ENCODE measurements around the gene AP3D1. TPM values are rescaled to one million over a fixed set of nuclear protein-coding genes. Genes with fewer than 3 reads are reported as not detected.

Gene AP3D1
- total RNA-seq, 1 donor from 2014 or later = 109 TPM

DNA sequence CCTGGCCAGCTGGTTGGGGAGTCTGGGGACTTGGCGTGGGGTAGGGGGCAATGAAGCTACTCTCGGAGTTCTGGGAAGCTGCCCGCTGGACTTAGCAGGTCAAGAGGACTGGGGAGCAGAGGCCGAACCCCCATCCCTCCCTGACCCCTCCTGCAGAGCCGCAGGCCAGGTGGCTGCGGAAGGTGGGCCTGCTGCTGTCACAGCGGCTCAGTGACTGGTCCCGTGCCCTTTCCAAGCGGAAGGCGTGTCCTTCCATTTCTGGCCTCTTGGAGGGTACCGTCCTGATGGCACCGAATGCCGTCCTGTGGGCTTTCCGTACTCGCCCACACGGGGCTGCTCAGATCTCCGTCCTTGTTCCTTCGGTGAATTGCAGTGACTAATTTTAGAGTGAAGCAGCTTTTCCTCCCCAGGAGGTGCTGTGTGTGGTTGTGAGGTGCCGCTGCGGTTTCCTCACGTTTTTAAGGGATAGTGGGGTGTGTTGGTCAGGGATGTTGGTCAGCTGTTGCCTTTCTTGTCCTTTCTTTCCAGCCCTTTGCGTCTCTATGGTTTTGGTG lies 33.1 kb upstream of the AP3D1 start:
- intact Hi-C loops (cut with micrococcal nuclease) = no loop called here
- Mint-ChIP-seq H3K9me3 (no peaks in the 10 kb centered on the region), H3K4me3 (no peak overlapping the region), H3K27me3 (no peaks in the 10 kb centered on the region), H3K36me3 (ENCODE audit: low read depth) (peaks cover 69% of the 10 kb centered on the region), H3K27ac (peak overlapping the region; percentile 24), H3K4me1 (peaks cover 64% of the 10 kb centered on the region)
- TF ChIP-seq, protein P1, sequence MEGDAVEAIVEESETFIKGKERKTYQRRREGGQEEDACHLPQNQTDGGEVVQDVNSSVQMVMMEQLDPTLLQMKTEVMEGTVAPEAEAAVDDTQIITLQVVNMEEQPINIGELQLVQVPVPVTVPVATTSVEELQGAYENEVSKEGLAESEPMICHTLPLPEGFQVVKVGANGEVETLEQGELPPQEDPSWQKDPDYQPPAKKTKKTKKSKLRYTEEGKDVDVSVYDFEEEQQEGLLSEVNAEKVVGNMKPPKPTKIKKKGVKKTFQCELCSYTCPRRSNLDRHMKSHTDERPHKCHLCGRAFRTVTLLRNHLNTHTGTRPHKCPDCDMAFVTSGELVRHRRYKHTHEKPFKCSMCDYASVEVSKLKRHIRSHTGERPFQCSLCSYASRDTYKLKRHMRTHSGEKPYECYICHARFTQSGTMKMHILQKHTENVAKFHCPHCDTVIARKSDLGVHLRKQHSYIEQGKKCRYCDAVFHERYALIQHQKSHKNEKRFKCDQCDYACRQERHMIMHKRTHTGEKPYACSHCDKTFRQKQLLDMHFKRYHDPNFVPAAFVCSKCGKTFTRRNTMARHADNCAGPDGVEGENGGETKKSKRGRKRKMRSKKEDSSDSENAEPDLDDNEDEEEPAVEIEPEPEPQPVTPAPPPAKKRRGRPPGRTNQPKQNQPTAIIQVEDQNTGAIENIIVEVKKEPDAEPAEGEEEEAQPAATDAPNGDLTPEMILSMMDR (IDR thresholded peaks at IDR 0.05) = no peak
- ATAC-seq (ENCODE audit: low read depth) (no peak), DNase-seq (no peak)
- POLR2A ChIA-PET = interaction anchor here (1.4 kb wide), 1 partner anchor 15 kb away, joined by 4 read pairs; no protein-coding TSS in a partner anchor
- CTCF ChIA-PET = no interaction called here

DNA sequence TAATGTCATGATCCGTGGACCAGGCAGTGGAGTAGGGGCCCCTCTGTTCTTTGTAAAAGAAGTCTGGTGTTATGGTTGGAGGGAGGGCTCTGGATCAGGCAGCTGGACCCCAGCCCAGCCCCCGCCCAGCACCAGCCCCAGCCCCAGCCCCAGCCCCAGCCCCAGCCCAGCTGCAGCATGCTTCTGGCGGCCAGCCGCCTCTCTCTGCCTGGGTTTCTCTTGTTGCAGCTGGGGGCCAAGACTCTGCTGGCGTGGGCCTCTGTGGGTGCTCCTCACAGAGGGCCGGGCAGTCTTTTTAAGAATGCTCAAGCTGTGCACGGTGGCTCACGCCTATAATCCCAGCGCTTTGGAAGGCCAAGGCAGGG lies 30.2 kb upstream of the AP3D1 start:
- ATAC-seq (ENCODE audit: low read depth) (no peak), DNase-seq (no peak)
- Mint-ChIP-seq H3K27ac (no peak overlapping the region), H3K9me3 (no peaks in the 10 kb centered on the region), H3K27me3 (no peaks in the 10 kb centered on the region), H3K4me3 (no peak overlapping the region), H3K36me3 (ENCODE audit: low read depth) (peaks cover 54% of the 10 kb centered on the region), H3K4me1 (peaks cover 42% of the 10 kb centered on the region)
- TF ChIP-seq, protein P1 (IDR thresholded peaks at IDR 0.05) = no peak
- POLR2A ChIA-PET = interaction anchor here (0.7 to 2.2 kb wide), 3 partner anchors 10 to 294 kb away, joined by 3 to 8 read pairs (median 3); partner anchors contain the start of gene GADD45B
- CTCF ChIA-PET = interaction anchor here (1.2 kb wide), 1 partner anchor 10 kb away, joined by 3 read pairs; no protein-coding TSS in a partner anchor
- intact Hi-C loops (cut with micrococcal nuclease) = no loop called here

DNA sequence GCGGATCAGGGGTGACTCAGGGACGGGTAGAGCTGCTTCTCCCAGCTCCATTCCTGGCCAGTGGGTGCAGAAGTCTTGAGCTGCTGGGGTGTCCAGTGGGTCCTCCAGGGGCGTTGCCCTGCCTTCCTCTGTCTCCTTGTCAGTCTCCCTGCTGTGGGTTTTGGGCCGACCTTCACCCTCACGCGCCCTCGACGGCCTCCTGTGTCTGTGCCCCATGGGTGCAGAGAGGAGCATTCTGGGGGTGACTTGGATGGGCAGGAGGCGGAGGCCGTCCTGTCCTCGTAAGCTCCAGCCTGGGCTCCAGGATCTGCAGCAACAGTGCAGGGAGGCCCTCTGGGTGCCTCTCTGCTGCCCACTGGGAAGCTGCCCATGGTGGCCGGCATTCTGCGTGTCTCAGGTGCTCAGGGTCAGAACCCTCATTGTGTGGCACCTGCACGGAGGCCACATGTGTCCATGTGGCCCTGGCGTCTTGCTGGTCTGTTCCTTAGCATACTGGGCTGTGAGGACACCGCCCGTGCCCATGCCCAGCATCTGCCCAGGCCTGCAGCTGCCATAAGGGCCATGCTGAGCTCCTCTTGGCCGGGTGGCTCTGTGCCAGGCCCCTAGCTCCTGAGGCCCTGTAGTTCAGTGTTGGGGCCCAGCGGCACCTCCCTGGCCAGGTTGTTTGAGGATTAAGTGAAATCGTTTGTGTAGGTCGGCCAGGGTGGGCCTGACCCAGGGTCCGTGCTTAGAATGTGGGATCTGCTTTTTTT lies 29.7 kb upstream of the AP3D1 start:
- Mint-ChIP-seq H3K9me3 (no peaks in the 10 kb centered on the region), H3K27me3 (no peaks in the 10 kb centered on the region), H3K4me3 (no peak overlapping the region), H3K4me1 (peaks cover 41% of the 10 kb centered on the region), H3K36me3 (ENCODE audit: low read depth) (peaks cover 50% of the 10 kb centered on the region), H3K27ac (no peak overlapping the region)
- ATAC-seq (ENCODE audit: low read depth) (no peak), DNase-seq (no peak)
- intact Hi-C loops (cut with micrococcal nuclease) = no loop called here
- TF ChIP-seq, protein P1 (IDR thresholded peaks at IDR 0.05) = no peak
- POLR2A ChIA-PET = interaction anchor here (1.2 to 2.2 kb wide), 2 partner anchors 9 to 12 kb away, joined by 3 to 8 read pairs; no protein-coding TSS in a partner anchor
- CTCF ChIA-PET = interaction anchor here (1.2 kb wide), 1 partner anchor 10 kb away, joined by 3 read pairs; no protein-coding TSS in a partner anchor

DNA sequence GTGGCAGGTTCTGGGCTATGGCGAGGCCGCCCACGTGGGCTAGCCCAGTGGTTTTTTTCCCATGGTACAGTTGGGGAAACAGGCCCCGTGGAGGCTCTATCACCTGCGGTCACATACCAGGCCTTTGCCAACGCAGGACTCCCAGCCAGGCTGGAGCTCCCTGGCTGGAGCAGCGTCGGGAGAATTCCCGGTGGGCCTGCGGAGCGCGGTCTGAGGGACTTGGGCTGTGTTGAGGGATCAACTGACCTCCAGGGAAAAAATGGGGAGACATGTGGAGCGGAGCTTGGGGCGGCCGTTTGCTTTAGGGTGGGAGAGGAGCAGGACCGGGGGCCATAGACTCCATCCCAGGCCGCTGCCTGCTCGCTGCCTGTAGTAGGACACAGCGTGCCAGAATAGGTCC lies 28.7 kb upstream of the AP3D1 start:
- POLR2A ChIA-PET = interaction anchor here (1.2 kb wide), 1 partner anchor 11 kb away, joined by 3 read pairs; no protein-coding TSS in a partner anchor
- peaks cover 35% of the 10 kb centered on the region for H3K4me1 Mint-ChIP-seq

More for the DNA sequence above, 28.7 kb upstream of the AP3D1 start:
- intact Hi-C loops (cut with micrococcal nuclease) = no loop called here
- Mint-ChIP-seq H3K9me3 (no peaks in the 10 kb centered on the region), H3K27ac (no peak overlapping the region), H3K36me3 (ENCODE audit: low read depth) (peaks cover 44% of the 10 kb centered on the region), H3K27me3 (no peaks in the 10 kb centered on the region), H3K4me3 (no peak overlapping the region)
- ATAC-seq (ENCODE audit: low read depth) = no peak
- CTCF ChIA-PET = no interaction called here
- DNase-seq = no peak
- TF ChIP-seq, protein P1 (IDR thresholded peaks at IDR 0.05) = no peak
